OCI-LY7 (cell line): Measurements from ENCODE around the gene FOXE3. TPM values are rescaled to one million over a fixed set of nuclear protein-coding genes. Genes with fewer than 3 reads are reported as not detected.
A peak's percentile ranks its signal among the peaks of the same experiment; 100 is the strongest.

Experiments used
- BruUV-seq: library from RNA; stranded (reverse); fragments of 400-500 nt; replicated peaks from 2 replicates; lab custom pipeline; 2021; lab: Mats Ljungman, UMichigan
- CTCF ChIA-PET: fragments of 300-600 bp; sonication (Branson Sonifier 250); formaldehyde crosslinking; loops from one replicate; lab custom pipeline; 2022; ENCODE audit warnings: antibody characterized with exemption; ENCODE audit not compliant: unreplicated experiment; lab: Charles Lee
- POLR2A ChIA-PET: fragments of 300-600 bp; sonication (Branson Sonifier 250); formaldehyde crosslinking; loops from one replicate; lab custom pipeline; 2022; ENCODE audit warnings: antibody characterized with exemption; lab: Charles Lee
- DNase-seq: peaks from one replicate; pipeline ENCODE4 v3.0.0-alpha.2; 2015; ENCODE audit warnings: low spot score
- H2AFZ ChIP-seq: fragments of 200-600 bp; sonication (generic), shearing (Covaris generic); 2 replicates; pipeline ENCODE4 v1.6.1; 2014; ENCODE audit warnings: mild to moderate bottlenecking, antibody characterized with exemption, low read length, moderate library complexity
- H3K27ac ChIP-seq: fragments of 200-600 bp; sonication (generic); 2 replicates; pipeline ENCODE4 v1.5.1; 2014; ENCODE audit warnings: mixed run types, low read depth, mild to moderate bottlenecking, moderate library complexity, low read length, inconsistent platforms; ENCODE audit not compliant: poor library complexity, severe bottlenecking
- H3K36me3 ChIP-seq: fragments of 200-600 bp; sonication (generic); 2 replicates; pipeline ENCODE4 v1.6.1; 2014; ENCODE audit warnings: mild to moderate bottlenecking, antibody characterized with exemption, low read length, moderate library complexity, mixed read lengths; ENCODE audit not compliant: insufficient read depth
- H3K4me1 ChIP-seq: fragments of 200-600 bp; sonication (generic); 2 replicates; pipeline ENCODE4 v1.5.1; 2014; ENCODE audit warnings: mild to moderate bottlenecking, low read length; ENCODE audit not compliant: insufficient read depth, poor library complexity, severe bottlenecking
- H3K4me2 ChIP-seq: fragments of 200-600 bp; sonication (generic); 2 replicates; pipeline ENCODE4 v1.6.1; 2014; ENCODE audit warnings: mild to moderate bottlenecking, low read length
- H3K4me3 ChIP-seq: fragments of 200-600 bp; sonication (generic); 2 replicates; pipeline ENCODE4 v1.5.1; 2014; ENCODE audit warnings: mild to moderate bottlenecking, low read depth, low read length; ENCODE audit not compliant: poor library complexity, severe bottlenecking
- H3K79me2 ChIP-seq: fragments of 200-600 bp; sonication (generic); 2 replicates; pipeline ENCODE4 v1.6.1; 2016; ENCODE audit warnings: low read depth, mild to moderate bottlenecking, low read length, moderate library complexity, mixed read lengths; ENCODE audit not compliant: insufficient read depth
- H3K9me2 ChIP-seq: fragments of 200-600 bp; sonication (generic); 2 replicates; pipeline ENCODE4 v1.6.1; 2016; ENCODE audit warnings: mild to moderate bottlenecking, low read length, mixed read lengths; ENCODE audit not compliant: insufficient read depth
- H3K9me3 ChIP-seq: fragments of 200-600 bp; sonication (generic); 2 replicates; pipeline ENCODE4 v1.6.1; 2014; ENCODE audit warnings: mild to moderate bottlenecking, mixed run types, low read length, mixed read lengths
- H4K20me1 ChIP-seq: fragments of 200-600 bp; sonication (generic); 2 replicates; pipeline ENCODE4 v1.6.1; 2014; ENCODE audit warnings: mild to moderate bottlenecking, antibody characterized with exemption, low read length, moderate library complexity, mixed read lengths; ENCODE audit not compliant: insufficient read depth
- CTCF ChIP-seq: fragments of 200-600 bp; sonication (generic); conservative IDR thresholded peaks from 2 replicates; pipeline ENCODE4 v1.5.1; 2014; ENCODE audit warnings: mild to moderate bottlenecking, antibody characterized with exemption, low read length, moderate library complexity, mixed read lengths
- EZH2phosphoT487 ChIP-seq: fragments of 200-600 bp; sonication (generic); IDR thresholded peaks from 2 replicates; pipeline ENCODE4 v1.6.1; 2018; ENCODE audit warnings: low read depth, borderline replicate concordance, mild to moderate bottlenecking, mixed run types, antibody characterized with exemption, low read length, moderate library complexity, mixed read lengths
- intact Hi-C: fragments of 100-400 bp; cut with micrococcal nuclease; formaldehyde crosslinking; loops from one replicate; pipeline ENCODE4 v1.10.0; 2022; ENCODE audit not compliant: unreplicated experiment
- total RNA-seq, 2 experiments: library from RNA; depleted of rRNA in 1 of 2; stranded (reverse); fragments of >200 nt in 1 of 2; shearing (Covaris generic) in 1 of 2; gene quantifications; 2 replicates each; pipeline ENCODE4 v1.2.3, GENCODE V29; 2014 to 2022

FOXE3 gene
- total RNA-seq, 2 experiments from 2014 or later: not detected

GRCh38 chr1:47423872-47424271 is 7.8 kb downstream of the FOXE3 start:
- ChIA-PET POLR2A (no interaction called here), CTCF (interaction anchor here (0.5 kb wide), 1 partner anchor 14 kb away, joined by 7 read pairs; the partner anchor contains the start of gene FOXD2)
- H3K9me2 ChIP-seq: no peaks in the 10 kb centered on the region
- TF ChIP-seq EZH2phosphoT487 (no peak), CTCF (no peak)
- DNase-seq: no peak
- H3K4me3 ChIP-seq: no peak overlapping the region
- no TSS peak for BruUV-seq
- no peak overlapping the region for H3K4me2 ChIP-seq
- no peaks in the 10 kb centered on the region for H3K36me3 ChIP-seq
- H2AFZ ChIP-seq: no peak overlapping the region
- H3K27ac ChIP-seq: no peak overlapping the region
- H3K4me1 ChIP-seq: no peaks in the 10 kb centered on the region
- no peaks in the 10 kb centered on the region for H3K79me2 ChIP-seq
- no peaks in the 10 kb centered on the region for H3K9me3 ChIP-seq
- no peaks in the 10 kb centered on the region for H4K20me1 ChIP-seq
- intact Hi-C loops: loop anchor here (1.0 kb wide), 1 partner anchor 36 kb away; no protein-coding TSS in a partner anchor

GRCh38 chr1:47424336-47424982 is 8.4 kb downstream of the FOXE3 start:
- no peaks in the 10 kb centered on the region for H3K9me3 ChIP-seq
- H3K9me2 ChIP-seq: no peaks in the 10 kb centered on the region
- no peak overlapping the region for H2AFZ ChIP-seq
- DNase-seq: peak; percentile 41
- H3K27ac ChIP-seq: no peak overlapping the region
- no peaks in the 10 kb centered on the region for H3K4me1 ChIP-seq
- ChIA-PET CTCF (no interaction called here), POLR2A (no interaction called here)
- no peaks in the 10 kb centered on the region for H4K20me1 ChIP-seq
- H3K79me2 ChIP-seq: no peaks in the 10 kb centered on the region
- no peak overlapping the region for H3K4me3 ChIP-seq
- no TSS peak for BruUV-seq
- peak; percentile 93 for TF ChIP-seq CTCF
- TF ChIP-seq EZH2phosphoT487: no peak
- no peak overlapping the region for H3K4me2 ChIP-seq
- intact Hi-C loops: loop anchor here (1.0 kb wide), 1 partner anchor 36 kb away; no protein-coding TSS in a partner anchor
- H3K36me3 ChIP-seq: no peaks in the 10 kb centered on the region

DNA sequence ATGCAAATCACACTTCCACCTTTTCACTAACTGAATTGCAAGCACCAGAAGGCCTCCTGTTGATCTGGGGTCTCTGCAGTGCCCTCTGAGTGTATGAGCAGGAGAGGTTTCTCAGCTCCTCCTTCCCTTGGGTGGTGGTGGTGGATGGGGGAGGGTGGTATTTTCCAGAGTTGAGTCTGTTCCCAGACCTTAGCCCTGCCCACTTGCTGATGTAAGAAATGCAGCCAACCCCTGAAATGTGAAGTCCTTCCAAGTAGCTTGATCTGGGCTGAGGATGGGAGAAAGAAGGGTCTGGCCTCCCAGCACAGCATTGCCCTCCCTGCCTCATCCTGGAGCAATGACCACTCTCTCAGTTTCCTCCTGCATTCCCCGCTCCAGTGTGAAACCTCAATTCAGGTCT is 15.4 kb downstream of the FOXE3 start:
- no peak overlapping the region for H3K4me3 ChIP-seq
- peak overlapping the region; percentile 20 for H3K4me2 ChIP-seq
- H4K20me1 ChIP-seq: peaks cover 7% of the 10 kb centered on the region; the same call in 1 of the 2 replicates
- H3K9me3 ChIP-seq: no peaks in the 10 kb centered on the region
- TF ChIP-seq CTCF: no peak
- TF ChIP-seq EZH2phosphoT487: no peak
- H3K9me2 ChIP-seq: no peaks in the 10 kb centered on the region
- no peak overlapping the region for H3K27ac ChIP-seq
- H3K36me3 ChIP-seq: peaks cover 40% of the 10 kb centered on the region
- BruUV-seq: no TSS peak
- intact Hi-C loops: no loop called here
- POLR2A ChIA-PET: interaction anchor here (0.7 kb wide), 1 partner anchor 32 kb away, joined by 3 read pairs; no protein-coding TSS in a partner anchor
- H2AFZ ChIP-seq: no peak overlapping the region
- peak; percentile 31 for DNase-seq
- H3K79me2 ChIP-seq: peaks cover 13% of the 10 kb centered on the region; the same call in 1 of the 2 replicates
- peaks cover 28% of the 10 kb centered on the region for H3K4me1 ChIP-seq
- CTCF ChIA-PET: no interaction called here
